OCI-LY1 (cell line): ENCODE results near the gene TICAM2.

Source experiments
- H2AFZ ChIP-seq: fragments of 200-600 bp; sonication (generic), shearing (Covaris generic); 2 replicates; pipeline ENCODE4 v1.6.0; 2014; ENCODE audit warnings: antibody characterized with exemption, mild to moderate bottlenecking, low read length
- H3F3A ChIP-seq: fragments of 200-600 bp; sonication (generic), shearing (Covaris generic); 2 replicates; pipeline ENCODE4 v1.6.0; 2014; ENCODE audit warnings: mild to moderate bottlenecking, antibody characterized with exemption, low read length, moderate library complexity; ENCODE audit not compliant: insufficient read depth
- H3K27ac ChIP-seq: fragments of 200-600 bp; sonication (generic); 2 replicates; pipeline ENCODE4 v1.5.1; 2014; ENCODE audit warnings: low read length, mixed run types, mild to moderate bottlenecking, low read depth; ENCODE audit not compliant: poor library complexity, severe bottlenecking
- H3K27me3 ChIP-seq: fragments of 200-600 bp; sonication (generic); 2 replicates; pipeline ENCODE4 v1.6.0; 2014; ENCODE audit warnings: antibody characterized with exemption, mild to moderate bottlenecking, low read length, moderate library complexity; ENCODE audit not compliant: insufficient read depth
- H3K36me3 ChIP-seq: fragments of 200-600 bp; sonication (generic); 2 replicates; pipeline ENCODE4 v1.6.1; 2014; ENCODE audit warnings: mild to moderate bottlenecking, antibody characterized with exemption, low read length, moderate library complexity, mixed read lengths; ENCODE audit not compliant: insufficient read depth
- H3K4me1 ChIP-seq: fragments of 200-600 bp; sonication (generic); 2 replicates; pipeline ENCODE4 v1.5.1; 2014; ENCODE audit warnings: mild to moderate bottlenecking, low read length, moderate library complexity; ENCODE audit not compliant: insufficient read depth, severe bottlenecking
- H3K4me2 ChIP-seq: fragments of 200-600 bp; sonication (generic), shearing (Covaris generic); 2 replicates; pipeline ENCODE4 v1.6.1; 2014; ENCODE audit warnings: low read length
- H3K4me3 ChIP-seq: fragments of 200-600 bp; sonication (generic); 2 replicates; pipeline ENCODE4 v1.5.1; 2014; ENCODE audit warnings: low read length, low read depth, mild to moderate bottlenecking, mixed read lengths; ENCODE audit not compliant: poor library complexity, severe bottlenecking
- H3K79me2 ChIP-seq: fragments of 200-600 bp; shearing (Covaris generic); 2 replicates; pipeline ENCODE4 v1.6.1; 2016; ENCODE audit warnings: mixed run types, low read length, mixed read lengths; ENCODE audit not compliant: insufficient read depth
- H3K9ac ChIP-seq: fragments of 200-600 bp; sonication (generic), shearing (Covaris generic); 2 replicates; pipeline ENCODE4 v1.6.1; 2014; ENCODE audit warnings: mild to moderate bottlenecking, low read length, mixed read lengths
- H3K9me2 ChIP-seq: fragments of 200-600 bp; sonication (generic), shearing (Covaris generic); 2 replicates; pipeline ENCODE4 v1.6.1; 2014; ENCODE audit warnings: low read depth, mild to moderate bottlenecking, low read length, mixed read lengths
- H3K9me3 ChIP-seq: fragments of 200-600 bp; shearing (Covaris generic); 2 replicates; pipeline ENCODE4 v1.6.1; 2014; ENCODE audit warnings: low read length, mixed read lengths
- H4K20me1 ChIP-seq: fragments of 200-600 bp; sonication (generic), shearing (Covaris generic); 2 replicates; pipeline ENCODE4 v1.6.0; 2016; ENCODE audit warnings: mild to moderate bottlenecking, low read length; ENCODE audit not compliant: insufficient read depth
- CTCF ChIP-seq: fragments of 200-600 bp; sonication (generic), shearing (Covaris generic); IDR thresholded peaks from 2 replicates; pipeline ENCODE4 v1.5.1; 2017; ENCODE audit warnings: mild to moderate bottlenecking, antibody characterized with exemption, low read length, moderate library complexity, mixed read lengths
- EZH2 ChIP-seq: fragments of 200-600 bp; sonication (generic), shearing (Covaris generic); IDR thresholded peaks from 2 replicates; pipeline ENCODE4 v1.8.0; 2017; ENCODE audit warnings: borderline replicate concordance, mixed run types, mild to moderate bottlenecking, antibody characterized with exemption, low read length, moderate library complexity, mixed read lengths

The TICAM2 gene

DNA sequence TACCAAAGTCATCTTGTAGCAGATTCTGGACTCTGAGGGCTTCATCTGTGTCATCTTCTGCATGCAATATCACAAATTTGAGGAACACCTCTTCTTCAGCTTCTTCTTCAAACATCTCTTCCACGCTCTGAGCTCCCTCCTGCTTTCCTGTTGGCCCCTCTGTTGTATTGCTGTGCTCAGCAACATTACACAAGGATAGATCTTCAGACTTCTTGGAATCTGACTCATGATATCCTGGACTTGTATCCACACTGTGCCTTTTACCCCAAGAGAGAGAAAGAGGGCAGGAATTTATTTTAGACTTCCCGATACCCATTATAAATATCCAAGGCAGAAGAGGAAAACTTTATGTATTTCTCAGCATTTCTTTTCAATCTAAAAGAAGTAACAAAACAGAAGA lies 21.3 kb downstream of the TICAM2 start:
- H3K36me3 ChIP-seq = no peaks in the 10 kb centered on the region
- no peak overlapping the region for H3K27ac ChIP-seq
- H2AFZ ChIP-seq = no peak overlapping the region
- no peaks in the 10 kb centered on the region for H3K79me2 ChIP-seq
- TF ChIP-seq CTCF (no peak), EZH2 (no peak)
- no peak overlapping the region for H3K4me3 ChIP-seq
- H3F3A ChIP-seq = no peaks in the 10 kb centered on the region
- no peaks in the 10 kb centered on the region for H4K20me1 ChIP-seq
- H3K9ac ChIP-seq = no peak overlapping the region
- H3K4me2 ChIP-seq = no peak overlapping the region
- H3K9me2 ChIP-seq = no peaks in the 10 kb centered on the region
- no peaks in the 10 kb centered on the region for H3K9me3 ChIP-seq
- no peaks in the 10 kb centered on the region for H3K27me3 ChIP-seq
- no peaks in the 10 kb centered on the region for H3K4me1 ChIP-seq

DNA sequence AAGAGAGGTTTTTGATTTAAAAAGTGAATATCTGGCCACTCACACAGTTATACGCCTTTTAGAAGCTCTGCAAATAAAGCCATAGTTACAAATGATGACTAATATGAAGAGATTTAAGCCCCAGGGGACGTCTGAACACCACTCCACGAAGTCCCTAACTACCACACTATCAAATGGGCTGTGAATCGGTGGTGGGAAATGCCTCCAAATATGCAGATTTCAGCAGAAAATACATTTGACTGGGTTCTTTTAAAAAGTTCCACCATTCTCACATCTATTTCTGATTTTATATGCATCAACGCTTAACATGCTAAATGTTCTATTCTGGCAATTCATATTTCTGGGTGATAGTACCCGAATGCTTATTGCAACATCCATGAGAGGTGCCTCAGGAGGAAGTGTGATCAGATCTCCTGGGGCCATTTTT lies 22.5 kb downstream of the TICAM2 start:
- Histone ChIP-seq H3K4me2 (no peak overlapping the region), H3K27me3 (no peaks in the 10 kb centered on the region), H3K36me3 (no peaks in the 10 kb centered on the region), H3K27ac (no peak overlapping the region), H3K9me2 (no peaks in the 10 kb centered on the region), H3F3A (no peaks in the 10 kb centered on the region), H3K9me3 (no peaks in the 10 kb centered on the region), H4K20me1 (no peaks in the 10 kb centered on the region), H3K79me2 (no peaks in the 10 kb centered on the region), H3K4me1 (no peaks in the 10 kb centered on the region), H3K9ac (no peak overlapping the region), H2AFZ (no peak overlapping the region), H3K4me3 (no peak overlapping the region)
- no peak for TF ChIP-seq EZH2
- no peak for TF ChIP-seq CTCF

DNA sequence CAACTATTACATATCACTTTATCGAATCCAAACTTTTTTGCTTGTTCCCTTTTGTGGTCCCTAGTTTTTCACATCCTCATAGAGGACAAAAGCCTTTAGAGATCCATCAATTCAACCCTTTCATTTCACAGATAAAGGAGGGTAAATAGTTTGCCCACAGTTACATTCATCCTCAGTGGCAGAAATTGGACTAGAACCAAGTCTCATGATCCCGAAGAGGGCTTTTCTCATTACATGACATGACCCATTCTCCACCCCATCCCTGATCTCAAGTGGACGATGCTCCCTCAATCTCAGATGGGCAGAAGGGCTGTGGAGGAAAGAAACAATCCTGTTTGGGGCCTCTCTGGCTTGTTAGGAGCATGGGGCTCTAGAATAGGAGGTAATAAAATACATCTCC lies 23.1 kb downstream of the TICAM2 start:
- Histone ChIP-seq H3K79me2 (no peaks in the 10 kb centered on the region), H3K9ac (no peak overlapping the region), H3K27ac (no peak overlapping the region), H3K36me3 (no peaks in the 10 kb centered on the region), H3K4me3 (no peak overlapping the region), H4K20me1 (no peaks in the 10 kb centered on the region), H3K4me1 (no peaks in the 10 kb centered on the region), H3K27me3 (no peaks in the 10 kb centered on the region), H2AFZ (no peak overlapping the region), H3K9me2 (no peaks in the 10 kb centered on the region), H3F3A (no peaks in the 10 kb centered on the region), H3K4me2 (no peak overlapping the region), H3K9me3 (no peaks in the 10 kb centered on the region)
- TF ChIP-seq CTCF (no peak), EZH2 (no peak)
